GM21367 (cell line): Measurements from ENCODE around the gene CATSPERB.
"Not testable (repeated sequence)": the region's sequence is repeated elsewhere in the genome, so short reads cannot be mapped to it uniquely, and the experiment has no call there.

Source experiments
- ATAC-seq: cut with Tn5 transposase; IDR thresholded peaks from one replicate; pipeline ENCODE4 v1.9.1; 2021; ENCODE audit not compliant: unreplicated experiment

The CATSPERB gene

DNA sequence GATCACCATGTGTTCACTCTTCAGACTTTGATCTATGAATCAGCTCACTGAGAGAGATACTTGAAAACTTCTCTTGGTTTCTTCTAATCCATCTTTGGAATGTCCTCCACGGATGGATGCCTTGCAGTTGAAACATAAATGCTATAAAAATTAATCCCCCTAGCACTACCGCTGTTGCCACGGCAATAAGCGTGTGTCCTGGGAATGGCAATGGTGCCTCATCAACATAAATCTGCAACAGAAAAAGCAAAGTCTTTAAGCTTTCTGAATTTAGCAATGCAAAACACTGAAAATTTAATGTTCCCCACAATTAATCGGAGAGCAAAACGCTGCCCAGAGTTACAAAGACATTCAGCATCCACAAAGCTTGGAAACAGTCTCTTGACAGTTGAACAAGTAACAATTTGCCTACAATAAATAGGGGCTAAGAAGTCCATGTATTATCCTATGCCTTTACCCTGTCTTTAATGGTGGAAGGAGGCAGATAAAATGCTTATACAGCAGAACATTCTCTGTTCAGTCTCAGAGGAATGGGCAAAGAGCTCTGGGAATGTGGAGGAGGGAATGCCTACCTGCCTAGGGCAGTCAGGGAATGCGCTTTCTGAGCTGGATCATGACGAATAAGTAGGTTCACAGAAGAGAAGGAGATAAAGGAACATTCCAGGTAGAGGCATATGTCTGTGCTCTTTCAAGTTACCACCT lies 150.9 kb downstream of the CATSPERB start:
- no peak for ATAC-seq

DNA sequence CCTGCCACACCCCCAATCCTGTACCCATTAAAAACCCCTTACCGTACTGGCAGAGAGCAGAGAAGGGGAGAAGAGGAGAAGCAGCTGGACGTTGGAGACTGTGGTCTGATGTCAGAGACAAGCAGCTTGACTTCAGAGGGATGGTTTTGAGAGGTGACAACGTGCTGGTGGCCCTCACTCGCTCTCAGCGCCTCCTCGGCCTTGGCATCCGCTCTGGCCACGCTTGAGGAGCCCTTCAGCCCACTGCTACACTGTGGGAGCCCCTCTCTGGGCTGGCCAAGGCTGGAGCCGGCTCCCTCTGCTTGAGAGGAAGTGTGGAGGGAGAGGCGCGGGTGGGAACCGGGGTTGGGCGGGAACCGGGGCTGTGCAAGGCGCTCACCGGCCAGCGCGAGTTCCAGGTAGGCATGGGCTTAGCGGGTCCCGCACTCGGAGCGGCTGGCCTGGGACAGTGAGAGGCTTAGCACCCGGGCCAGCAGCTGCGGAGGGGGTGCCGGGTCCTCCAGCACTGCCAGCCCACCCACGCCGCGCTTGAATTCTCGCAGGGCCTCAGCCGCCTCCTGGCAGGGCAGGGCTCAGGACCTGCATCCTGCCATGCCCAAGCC lies 154.2 kb downstream of the CATSPERB start:
- ATAC-seq = no peak

DNA sequence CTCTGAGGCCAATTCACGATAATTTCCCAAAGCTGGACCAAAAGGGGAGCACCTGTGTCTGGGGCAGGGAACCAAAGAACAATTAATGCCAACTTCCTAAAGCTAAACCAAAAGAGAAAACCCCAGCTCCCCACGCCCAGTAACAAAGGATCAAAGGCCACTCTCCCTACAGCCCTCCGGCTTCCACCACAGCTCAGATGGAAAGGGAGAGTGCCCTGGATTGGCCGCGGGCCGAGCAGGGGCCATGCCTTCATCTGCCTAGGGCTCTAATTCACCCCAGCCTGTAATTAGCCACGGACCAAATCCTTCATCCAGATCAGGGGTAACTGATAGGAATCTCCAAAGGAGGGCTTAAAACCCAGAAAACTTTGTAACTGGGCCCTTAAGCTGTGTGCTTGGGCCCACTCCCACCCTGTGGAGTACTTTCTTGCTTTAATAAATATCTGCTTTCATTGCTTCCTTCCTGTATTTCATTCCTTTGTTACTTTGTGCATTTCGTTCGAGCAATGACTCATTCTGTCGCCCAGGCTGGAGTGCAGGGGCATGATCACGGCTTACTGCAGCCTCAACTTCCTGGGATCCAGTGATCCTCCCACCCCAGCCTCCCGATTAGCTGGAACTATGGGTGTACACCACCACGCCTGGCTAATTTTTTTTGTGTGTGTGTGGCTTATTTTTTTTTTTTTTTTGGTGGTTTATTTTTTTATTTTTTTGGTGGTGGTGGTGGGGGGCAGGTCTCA lies 156.2 kb downstream of the CATSPERB start:
- ATAC-seq = no peak

GRCh38 chr14:91573894-91574837 lies 157.7 kb downstream of the CATSPERB start:
- no peak for ATAC-seq

DNA sequence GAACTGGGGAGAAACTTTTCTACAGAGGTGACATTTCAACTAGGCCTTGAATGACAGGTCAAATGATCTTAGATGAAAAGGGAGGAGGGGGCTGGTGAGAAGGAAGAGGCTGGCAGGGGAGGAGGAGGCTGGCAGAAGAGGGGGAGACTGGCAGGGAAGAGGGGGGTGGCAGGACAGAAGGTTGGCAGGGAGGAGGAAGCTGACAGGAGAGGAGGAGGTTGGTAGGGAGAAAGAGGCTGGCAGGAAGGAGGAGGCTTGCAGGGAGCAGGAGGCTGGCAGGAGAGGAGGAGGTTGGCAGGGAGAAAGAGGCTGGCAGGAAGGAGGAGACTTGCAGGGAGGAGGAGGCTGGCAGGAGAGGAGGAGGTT lies 158.4 kb downstream of the CATSPERB start:
- no peak for ATAC-seq

DNA sequence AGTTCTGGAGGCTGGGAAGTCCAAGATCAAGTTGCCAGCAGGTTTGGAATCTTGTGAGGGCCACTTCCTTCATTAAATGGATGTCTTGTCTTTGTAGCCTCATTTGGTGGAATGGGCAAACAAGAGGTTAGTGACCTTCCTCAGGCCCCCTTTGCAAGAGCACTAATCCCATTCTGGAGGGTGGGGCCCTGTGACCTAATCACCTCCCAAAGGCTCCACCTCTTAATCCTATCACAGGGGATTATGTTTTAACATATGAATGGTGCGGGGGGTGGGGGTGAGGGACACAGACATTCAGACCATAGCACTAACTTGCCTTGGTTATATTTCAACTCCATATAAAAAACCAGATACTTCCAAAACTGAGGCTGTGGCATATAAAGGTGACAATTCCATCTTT lies 161.9 kb downstream of the CATSPERB start:
- no peak for ATAC-seq

GRCh38 chr14:91569301-91569700 lies 162.6 kb downstream of the CATSPERB start:
- no peak for ATAC-seq

GRCh38 chr14:91568626-91569025 lies 163.3 kb downstream of the CATSPERB start:
- ATAC-seq = no peak

DNA sequence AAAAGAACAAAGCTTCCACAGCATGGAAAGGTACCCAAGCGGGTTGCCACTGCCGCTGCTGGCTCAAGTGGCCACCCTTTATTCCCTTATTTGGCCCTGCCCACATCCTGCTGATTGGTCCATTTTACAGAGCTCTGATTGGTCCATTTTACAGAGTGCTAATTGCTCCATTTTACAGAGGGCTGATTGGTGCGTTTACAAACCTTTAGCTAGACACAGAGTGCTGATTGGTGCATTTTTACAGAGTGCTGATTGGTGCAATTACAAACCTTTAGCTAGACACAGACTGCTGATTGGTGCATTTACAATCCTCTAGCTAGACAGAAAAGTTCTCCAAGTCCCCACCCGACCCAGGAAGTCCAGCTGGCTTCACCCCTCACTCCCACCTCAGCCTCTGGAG lies 164.1 kb downstream of the CATSPERB start:
- not testable (repeated sequence) for ATAC-seq

DNA sequence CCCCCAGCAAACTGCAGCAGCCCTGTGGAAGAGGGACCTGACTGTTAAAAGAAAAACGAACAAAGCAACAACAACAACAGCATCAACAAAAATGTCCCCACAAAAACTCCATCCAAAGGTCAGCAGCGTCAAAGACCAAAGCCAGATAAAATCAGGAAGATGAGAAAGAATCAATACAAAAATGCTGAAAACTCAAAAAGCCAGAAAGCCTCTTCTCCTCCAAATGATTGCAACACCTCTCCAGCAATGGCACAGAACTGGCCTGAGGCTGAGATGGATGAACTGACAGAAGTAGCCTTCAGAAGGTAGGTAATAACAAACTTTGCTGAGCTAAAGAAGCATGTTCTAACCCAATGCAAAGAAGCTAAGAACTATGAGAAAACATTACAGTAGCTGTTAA lies 176.4 kb downstream of the CATSPERB start:
- ATAC-seq = no peak

DNA sequence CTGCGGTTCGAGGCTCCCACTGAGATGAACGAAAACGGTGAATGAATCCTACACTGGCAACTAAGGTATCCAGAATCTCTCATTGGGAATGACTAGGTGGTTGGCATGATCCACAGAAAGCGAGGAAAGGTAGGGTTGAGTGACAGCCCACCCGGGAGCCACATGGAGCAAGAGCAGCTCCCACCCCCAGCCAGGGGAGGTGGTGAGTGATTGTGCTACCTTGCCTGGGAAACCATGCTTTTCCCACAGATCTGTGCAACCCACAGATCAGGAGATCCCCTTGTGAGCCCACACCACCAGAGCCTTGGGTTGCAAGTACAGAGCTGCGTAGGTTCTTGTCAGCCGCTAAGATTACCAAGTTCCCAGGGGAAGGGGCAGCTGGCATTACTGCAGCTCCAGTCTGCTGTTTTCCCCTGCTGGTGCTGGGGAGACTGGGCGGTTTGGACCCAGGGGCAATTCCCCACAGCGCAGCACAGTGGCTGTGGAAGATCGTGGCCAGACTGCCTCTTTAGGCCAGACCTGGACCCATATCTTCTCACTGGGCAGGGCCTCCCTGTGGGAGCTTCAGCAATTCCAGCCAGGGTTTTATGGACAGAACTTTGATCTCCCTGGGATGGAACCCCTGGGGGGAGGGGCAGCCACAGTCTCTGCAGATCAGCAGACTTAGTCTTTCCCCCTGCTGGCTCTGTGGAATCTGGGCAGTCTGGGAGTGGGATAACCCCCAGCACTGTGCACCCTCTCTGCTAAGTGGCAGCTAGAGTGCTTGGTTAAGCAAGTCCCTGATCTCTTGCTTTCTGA lies 177.2 kb downstream of the CATSPERB start:
- ATAC-seq = no peak

- no peak for ATAC-seq
Measured at GRCh38 chr14:91548108-91548507, 183.8 kb downstream of the CATSPERB start.

DNA sequence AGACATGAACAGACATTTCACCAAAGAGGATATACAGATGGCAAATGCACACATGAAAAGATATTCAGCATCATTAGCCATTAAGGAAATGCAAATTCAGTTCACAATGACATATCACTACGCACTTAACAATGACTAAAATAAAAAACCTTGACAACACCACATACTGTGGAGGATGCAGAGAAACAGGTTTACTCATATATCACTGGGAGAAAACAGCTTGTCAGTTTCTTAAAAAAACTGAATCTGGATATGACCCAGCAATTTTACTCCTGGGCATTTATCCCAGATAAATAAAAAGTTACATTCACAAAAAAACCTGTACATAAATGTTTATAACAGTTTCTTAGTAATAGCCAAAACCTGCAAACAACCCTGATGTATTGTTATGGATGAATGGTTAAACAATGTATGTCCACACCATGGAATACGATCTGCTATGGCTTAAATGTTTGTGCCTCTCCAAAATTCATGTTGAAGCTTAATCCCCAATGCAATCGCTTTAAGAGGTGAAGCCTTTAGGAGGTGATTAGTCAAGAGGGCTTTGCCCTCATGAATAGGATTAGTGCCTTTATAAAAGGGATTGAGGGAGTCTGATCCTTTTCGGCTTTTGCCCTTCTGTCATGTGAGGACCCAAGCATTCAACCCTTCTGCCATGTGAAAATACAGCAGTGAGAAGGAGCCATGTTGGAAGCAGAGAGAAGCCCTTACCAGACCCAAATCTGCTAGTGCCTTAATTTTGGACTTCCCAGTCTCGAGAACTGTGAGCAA lies 185.8 kb downstream of the CATSPERB start:
- no peak for ATAC-seq

- ATAC-seq = no peak
Measured at GRCh38 chr14:91545204-91545603, 186.7 kb downstream of the CATSPERB start.

DNA sequence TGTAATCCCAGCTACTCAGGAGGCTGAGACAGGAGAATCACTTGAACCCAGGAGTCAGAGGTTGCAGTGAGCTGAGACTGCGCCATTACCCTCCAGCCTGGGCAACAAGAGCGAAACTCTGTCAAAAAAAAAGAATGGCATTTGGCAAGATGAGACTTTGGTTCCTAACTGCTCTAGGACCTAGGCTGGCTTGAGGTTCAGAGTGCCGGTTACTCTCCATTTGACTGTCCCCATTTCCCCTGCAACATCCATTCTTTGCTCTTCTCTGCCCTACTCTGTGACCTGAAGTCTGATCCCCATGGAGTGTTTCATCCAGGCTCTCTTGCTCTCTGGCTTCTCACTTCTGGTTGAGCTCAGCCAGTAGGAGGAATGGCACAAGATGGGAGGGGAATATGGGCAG lies 195.6 kb downstream of the CATSPERB start:
- ATAC-seq = no peak

- ATAC-seq = not testable (repeated sequence)
Measured at GRCh38 chr14:91534059-91534458, 197.8 kb downstream of the CATSPERB start.

DNA sequence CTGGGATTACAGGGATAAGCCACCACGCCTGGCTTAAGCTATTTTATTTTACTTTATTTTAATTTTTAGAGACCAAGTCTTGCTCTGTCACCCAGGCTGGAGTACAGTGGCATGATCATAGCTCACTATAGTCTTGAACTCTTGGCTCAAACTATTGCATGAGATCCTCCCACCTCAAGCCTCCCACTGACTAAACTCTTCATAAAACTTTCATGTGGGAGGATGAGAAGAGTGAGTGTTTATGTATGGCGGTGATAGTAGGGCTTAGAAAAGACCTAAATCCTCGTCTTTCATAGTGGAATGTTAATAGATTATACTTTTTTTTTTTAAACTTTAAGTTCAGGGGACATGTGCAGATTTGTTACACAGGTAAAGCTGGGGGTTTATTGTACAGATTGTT lies 198.3 kb downstream of the CATSPERB start:
- ATAC-seq = no peak
